ENCODE data around the gene C3orf38.

DNA sequence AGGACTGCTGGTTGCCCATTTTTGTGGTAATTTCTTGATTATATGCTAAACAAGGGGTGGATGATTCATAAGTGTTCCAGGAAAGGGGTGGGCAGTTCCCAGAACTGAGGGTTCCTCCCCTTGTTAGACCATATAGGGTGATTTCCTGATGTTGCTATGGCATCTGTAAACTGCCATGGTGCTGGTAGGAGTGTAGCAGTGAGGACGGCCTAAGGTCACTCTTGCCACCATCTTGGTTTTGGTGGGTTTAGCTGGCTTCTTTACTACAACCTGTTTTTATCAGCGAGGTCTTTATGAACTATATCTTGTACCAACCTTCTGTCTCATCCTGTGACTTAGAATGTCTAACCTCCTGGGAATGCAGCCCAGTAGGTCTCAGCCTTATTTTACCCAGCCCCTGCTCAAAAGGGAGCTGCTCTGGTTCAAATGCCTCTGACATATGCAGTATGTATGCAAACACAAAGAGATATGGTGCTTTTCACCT, 46.2 kb downstream of the C3orf38 start:
- TF ChIP-seq CTCF (IDR thresholded peaks at IDR 0.05) (no peak), POLR2A (IDR thresholded peaks at IDR 0.05) (no peak)
